HEK293 (cell line): ENCODE measurements around the gene SLC2A9.

Experiments
- CTCF ChIA-PET: fragments of 350-600 bp; formaldehyde crosslinking; extraction: SDS; loops from one replicate; lab custom pipeline; 2021; ENCODE audit warnings: antibody characterized with exemption; lab: Yijun Ruan, JAX
- POLR2A ChIA-PET: fragments of 300-600 bp; formaldehyde crosslinking; extraction: SDS; loops from one replicate; lab custom pipeline; 2020; ENCODE audit warnings: antibody characterized with exemption, inconsistent platforms; lab: Yijun Ruan, JAX
- H3K27ac ChIP-seq: fragments of 200-500 bp; sonication (Bioruptor generic); 2 replicates; pipeline ENCODE4 v1.5.1; 2014; ENCODE audit warnings: low read depth, low read length, control low read depth, inconsistent platforms; ENCODE audit errors: extremely low read depth
- H3K36me3 ChIP-seq, 2 experiments: fragments of 200-500 bp in 1 of 2; sonication (Bioruptor generic) in 1 of 2; 1 replicate in 1 of 2; 2 replicates in 1 of 2; pipeline ENCODE4 v1.5.1; 2014 to 2017; ENCODE audit warnings: inconsistent platforms in 2 of 2, low read length in 2 of 2; ENCODE audit not compliant: control insufficient read depth in 2 of 2, insufficient read depth in 1 of 2
- H3K4me1 ChIP-seq: fragments of 200-500 bp; sonication (Bioruptor generic); 2 replicates; pipeline ENCODE4 v1.5.1; 2014; ENCODE audit warnings: mild to moderate bottlenecking, low read length, inconsistent platforms; ENCODE audit not compliant: control insufficient read depth, insufficient read depth
- H3K4me3 ChIP-seq: 2 replicates; pipeline ENCODE4 v1.5.1; 2011; ENCODE audit warnings: low read depth, mild to moderate bottlenecking, control low read depth, low read length, moderate library complexity
- H3K9me3 ChIP-seq: fragments of 200-500 bp; sonication (Bioruptor generic); 2 replicates; pipeline ENCODE4 v1.5.1; 2014; ENCODE audit warnings: low read depth, low read length, inconsistent platforms; ENCODE audit not compliant: control insufficient read depth, insufficient read depth
- HOXD13 ChIP-seq: sonication (generic); formaldehyde crosslinking; IDR thresholded peaks from 2 replicates; pipeline ENCODE4 v1.8.0; 2022; ENCODE audit warnings: missing genetic modification reagents, borderline replicate concordance
- KLF8 ChIP-seq: fragments of 450-650 bp; formaldehyde crosslinking; IDR thresholded peaks from 2 replicates; pipeline ENCODE4 v1.5.1; 2016; ENCODE audit warnings: missing biosample characterization, missing genetic modification characterization
- PRDM4 ChIP-seq: fragments of 450-650 bp; formaldehyde crosslinking; IDR thresholded peaks from 2 replicates; pipeline ENCODE4 v1.5.1; 2017; ENCODE audit warnings: missing biosample characterization, missing genetic modification characterization
- ZBTB20 ChIP-seq: fragments of 450-650 bp; formaldehyde crosslinking; IDR thresholded peaks from 2 replicates; pipeline ENCODE4 v1.5.1; 2016; ENCODE audit warnings: missing biosample characterization, missing genetic modification characterization
- ZBTB6 ChIP-seq: fragments of 450-650 bp; formaldehyde crosslinking; IDR thresholded peaks from 2 replicates; pipeline ENCODE4 v1.5.1; 2017; ENCODE audit warnings: missing biosample characterization, missing genetic modification characterization
- ZFHX2 ChIP-seq: fragments of 450-650 bp; formaldehyde crosslinking; conservative IDR thresholded peaks from 2 replicates; pipeline ENCODE4 v1.5.1; 2016; ENCODE audit warnings: missing biosample characterization, missing genetic modification characterization
- ZFP41 ChIP-seq: fragments of 450-650 bp; formaldehyde crosslinking; IDR thresholded peaks from 2 replicates; pipeline ENCODE4 v1.5.1; 2016; ENCODE audit warnings: missing biosample characterization, missing genetic modification characterization, borderline replicate concordance
- ZNF112 ChIP-seq: fragments of 450-650 bp; formaldehyde crosslinking; IDR thresholded peaks from 2 replicates; pipeline ENCODE4 v1.5.0; 2017; ENCODE audit warnings: missing biosample characterization, missing genetic modification characterization
- ZNF146 ChIP-seq: fragments of 450-650 bp; formaldehyde crosslinking; IDR thresholded peaks from 2 replicates; pipeline ENCODE4 v1.5.1; 2016; ENCODE audit warnings: missing biosample characterization, missing genetic modification characterization
- ZNF157 ChIP-seq: fragments of 450-650 bp; formaldehyde crosslinking; IDR thresholded peaks from 2 replicates; pipeline ENCODE4 v1.5.1; 2016; ENCODE audit warnings: missing biosample characterization, missing genetic modification characterization
- ZNF18 ChIP-seq: fragments of 450-650 bp; formaldehyde crosslinking; IDR thresholded peaks from 2 replicates; pipeline ENCODE4 v1.5.1; 2016; ENCODE audit warnings: missing biosample characterization, missing genetic modification characterization
- ZNF202 ChIP-seq: fragments of 450-650 bp; formaldehyde crosslinking; IDR thresholded peaks from 2 replicates; pipeline ENCODE4 v1.5.1; 2016; ENCODE audit warnings: missing biosample characterization, missing genetic modification characterization, borderline replicate concordance
- ZNF24 ChIP-seq: fragments of 450-650 bp; formaldehyde crosslinking; IDR thresholded peaks from 2 replicates; pipeline ENCODE4 v1.5.1; 2016; ENCODE audit warnings: missing biosample characterization, missing genetic modification characterization
- ZNF292 ChIP-seq: fragments of 450-650 bp; formaldehyde crosslinking; IDR thresholded peaks from 2 replicates; pipeline ENCODE4 v1.5.1; 2016; ENCODE audit warnings: low read depth, missing biosample characterization, missing genetic modification characterization, borderline replicate concordance
- ZNF311 ChIP-seq: fragments of 450-650 bp; formaldehyde crosslinking; IDR thresholded peaks from 2 replicates; pipeline ENCODE4 v1.5.1; 2017; ENCODE audit warnings: missing biosample characterization, missing genetic modification characterization, borderline replicate concordance
- ZNF433 ChIP-seq: fragments of 450-650 bp; formaldehyde crosslinking; IDR thresholded peaks from 2 replicates; pipeline ENCODE4 v1.5.1; 2016; ENCODE audit warnings: missing biosample characterization, missing genetic modification characterization, low read depth
- ZNF529 ChIP-seq: fragments of 450-650 bp; formaldehyde crosslinking; IDR thresholded peaks from 2 replicates; pipeline ENCODE4 v1.5.1; 2017; ENCODE audit warnings: missing genetic modification characterization, missing biosample characterization; ENCODE audit not compliant: insufficient replicate concordance
- ZNF610 ChIP-seq: fragments of 450-650 bp; formaldehyde crosslinking; IDR thresholded peaks from 2 replicates; pipeline ENCODE4 v1.5.1; 2016; ENCODE audit warnings: missing biosample characterization, missing genetic modification characterization, borderline replicate concordance
- ZNF701 ChIP-seq: fragments of 450-650 bp; formaldehyde crosslinking; IDR thresholded peaks from 2 replicates; pipeline ENCODE4 v1.5.1; 2016; ENCODE audit warnings: missing biosample characterization, missing genetic modification characterization
- ZNF747 ChIP-seq: fragments of 450-650 bp; formaldehyde crosslinking; IDR thresholded peaks from 2 replicates; pipeline ENCODE4 v1.5.1; 2016; ENCODE audit warnings: missing biosample characterization, missing genetic modification characterization
- ZNF837 ChIP-seq: fragments of 450-650 bp; formaldehyde crosslinking; IDR thresholded peaks from 2 replicates; pipeline ENCODE4 v1.5.1; 2016; ENCODE audit warnings: missing biosample characterization, missing genetic modification characterization
- ZSCAN30 ChIP-seq: fragments of 450-650 bp; IDR thresholded peaks from 2 replicates; pipeline ENCODE4 v1.5.1; 2018; ENCODE audit warnings: missing biosample characterization, mild to moderate bottlenecking, missing genetic modification characterization, moderate library complexity
- ZSCAN5A ChIP-seq: fragments of 450-650 bp; formaldehyde crosslinking; IDR thresholded peaks from 2 replicates; pipeline ENCODE4 v1.5.1; 2016; ENCODE audit warnings: missing biosample characterization, missing genetic modification characterization

The SLC2A9 gene

GRCh38 chr4:10061650-10062415, 40.5 kb upstream of the SLC2A9 start:
- ChIA-PET POLR2A (no interaction called here), CTCF (interaction anchor here (0.5 to 1.0 kb wide), 4 partner anchors 30 to 48 kb away, joined by 3 to 4 read pairs (median 4); no protein-coding TSS in a partner anchor)
- no peak overlapping the region for H3K27ac ChIP-seq
- H3K4me1 ChIP-seq, result no peaks in the 10 kb centered on the region
- H3K9me3 ChIP-seq, result no peaks in the 10 kb centered on the region
- TF ChIP-seq ZNF529 (tag by site-specific recombination), result no peak
- no peak for TF ChIP-seq ZNF610 (tag by site-specific recombination)
- TF ChIP-seq ZNF18 (tag by site-specific recombination), result no peak
- no peak for TF ChIP-seq ZNF24 (tag by site-specific recombination)
- no peak for TF ChIP-seq ZNF112 (tag by site-specific recombination)
- no peak for TF ChIP-seq ZNF747 (tag by site-specific recombination)
- no peak for TF ChIP-seq ZFP41 (tag by site-specific recombination)
- TF ChIP-seq KLF8 (tag by site-specific recombination), result no peak
- no peak for TF ChIP-seq HOXD13 (CRISPR knock-in tag)
- TF ChIP-seq ZNF311 (tag by site-specific recombination), result no peak
- TF ChIP-seq ZBTB6 (tag by site-specific recombination), result no peak
- TF ChIP-seq ZNF292 (tag by site-specific recombination), result no peak
- TF ChIP-seq ZSCAN5A (tag by site-specific recombination), result no peak
- no peaks in the 10 kb centered on the region for H3K36me3 ChIP-seq
- H3K4me3 ChIP-seq, result no peak overlapping the region

DNA sequence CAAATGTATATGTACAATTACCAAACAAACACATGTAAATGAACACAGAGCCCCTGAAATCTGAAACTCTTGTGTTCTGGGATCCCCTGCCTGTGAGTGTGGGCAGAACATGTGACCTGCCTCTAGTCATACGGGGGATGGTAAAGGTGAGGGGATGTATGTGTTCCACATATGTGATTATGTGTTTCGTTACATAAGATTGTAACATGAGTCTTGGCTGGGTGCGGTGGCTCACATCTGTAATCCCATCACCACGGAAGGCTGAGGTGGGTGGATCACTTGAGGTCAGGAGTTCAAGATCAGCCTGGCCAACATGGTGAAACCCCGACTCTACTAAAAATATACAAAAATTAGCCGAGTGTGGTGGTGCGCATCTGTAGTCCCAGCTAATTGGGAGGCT, 37.1 kb upstream of the SLC2A9 start:
- no peak overlapping the region for H3K4me3 ChIP-seq
- TF ChIP-seq ZNF529 (tag by site-specific recombination), result no peak
- no peak for TF ChIP-seq ZNF157 (tag by site-specific recombination)
- no peak for TF ChIP-seq ZNF701 (tag by site-specific recombination)
- no peak for TF ChIP-seq ZFHX2 (tag by site-specific recombination)
- TF ChIP-seq ZBTB20 (tag by site-specific recombination), result no peak
- no peak for TF ChIP-seq ZNF837 (tag by site-specific recombination)
- no peak for TF ChIP-seq PRDM4
- TF ChIP-seq ZNF202 (tag by site-specific recombination), result no peak
- no peak for TF ChIP-seq ZNF433 (tag by site-specific recombination)
- TF ChIP-seq ZSCAN30 (tag by site-specific recombination), result no peak
- no peak for TF ChIP-seq ZNF146 (tag by site-specific recombination)
- ChIA-PET CTCF (no interaction called here), POLR2A (interaction anchor here (0.7 kb wide), 1 partner anchor 12 kb away, joined by 3 read pairs; no protein-coding TSS in a partner anchor)
- no peaks in the 10 kb centered on the region for H3K36me3 ChIP-seq
- H3K9me3 ChIP-seq, result no peaks in the 10 kb centered on the region
- no peaks in the 10 kb centered on the region for H3K4me1 ChIP-seq
- H3K27ac ChIP-seq, result no peak overlapping the region
